Anterior cingulate cortex (tissue), 58 donors: Measurements from ENCODE around the gene SLC2A4RG.
"Not testable (repeated sequence)": the region's sequence is repeated elsewhere in the genome, so short reads cannot be mapped to it uniquely, and the experiment has no call there.

Experiments used
- DNase-seq, 58 donors: peaks; one replicate each; lab custom pipeline; 2025; lab: John Stamatoyannopoulos, UW

Gene SLC2A4RG

GRCh38 chr20:63771046-63771707, 31.6 kb downstream of the SLC2A4RG start:
- no peak for DNase-seq

GRCh38 chr20:63772781-63773518, 33.4 kb downstream of the SLC2A4RG start:
- DNase-seq: no peak

DNA sequence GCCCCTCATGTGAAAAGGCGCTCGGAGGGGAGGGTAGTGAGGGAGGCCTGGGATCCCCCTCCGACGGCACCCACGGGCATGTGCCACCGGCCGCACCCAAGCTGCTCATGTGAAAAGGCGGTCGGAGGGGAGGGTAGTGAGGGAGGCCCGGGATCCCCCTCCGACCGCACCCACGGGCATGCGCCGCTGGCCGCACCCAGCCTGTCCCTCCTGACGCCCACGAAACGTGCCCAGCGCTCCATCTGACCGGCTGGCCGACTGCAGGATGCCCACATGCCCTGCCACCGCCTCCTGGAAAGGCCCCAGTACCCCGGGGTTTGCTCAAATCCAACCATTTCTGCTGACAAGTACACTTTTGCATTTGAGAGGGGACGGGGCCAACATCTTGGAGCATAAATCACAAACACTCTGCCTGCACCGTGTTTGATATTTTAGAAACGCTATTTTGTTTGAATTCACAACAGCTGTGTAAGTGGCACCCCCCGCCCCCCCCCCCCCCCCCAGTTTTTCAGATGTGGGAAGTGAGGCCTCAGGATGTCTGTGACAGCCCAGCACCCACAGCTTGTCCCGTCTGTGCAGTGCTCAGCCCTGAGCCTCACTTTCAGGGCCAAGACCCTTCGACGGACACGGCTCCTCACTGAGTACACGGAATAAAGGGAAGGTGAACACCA, 34.1 kb downstream of the SLC2A4RG start:
- no peak for DNase-seq

GRCh38 chr20:63774306-63774705, 34.7 kb downstream of the SLC2A4RG start:
- peak in 1 of 58 donors; percentile 12 for DNase-seq

GRCh38 chr20:63775096-63775978, 35.8 kb downstream of the SLC2A4RG start:
- peak in 36 of 58 donors; percentile 8 to 79 (median 35) for DNase-seq

GRCh38 chr20:63776875-63777274, 37.3 kb downstream of the SLC2A4RG start:
- DNase-seq: not testable (repeated sequence)

GRCh38 chr20:63777614-63778013, 38.0 kb downstream of the SLC2A4RG start:
- no peak for DNase-seq

DNA sequence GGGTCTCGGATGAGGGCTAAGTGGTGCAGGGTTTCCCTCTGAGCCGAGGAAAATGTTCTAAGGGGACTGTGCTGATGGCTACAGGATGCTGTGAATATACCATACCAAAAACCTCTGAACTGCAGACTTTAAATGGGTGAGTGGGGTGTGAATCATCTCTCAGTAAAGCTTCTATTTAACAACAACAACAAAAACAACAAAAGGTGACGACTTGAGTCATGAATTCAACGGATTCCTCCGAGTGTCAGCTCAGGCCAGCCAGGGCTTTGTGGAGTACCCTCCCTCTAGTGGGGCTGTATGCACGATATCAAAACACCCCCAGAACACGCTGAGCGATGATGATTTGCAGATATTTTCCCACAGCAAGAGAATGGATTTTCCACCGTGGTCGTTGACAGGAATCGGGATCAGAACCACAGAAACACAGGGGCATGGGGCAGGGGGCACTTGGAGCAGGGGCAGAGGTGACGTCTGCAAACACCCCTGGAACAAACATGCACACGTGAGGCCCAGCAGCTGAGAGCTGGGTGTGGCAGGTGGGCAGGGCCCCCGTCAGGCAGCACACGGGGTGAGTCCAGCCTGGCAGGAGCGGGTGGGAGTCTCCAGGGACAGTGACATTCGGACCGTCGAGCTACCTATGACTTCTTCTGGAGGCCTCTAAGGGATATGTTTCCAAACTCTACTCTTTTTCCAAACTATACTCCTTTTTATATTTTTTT, 38.6 kb downstream of the SLC2A4RG start:
- no peak for DNase-seq

GRCh38 chr20:63778857-63779256, 39.3 kb downstream of the SLC2A4RG start:
- DNase-seq: no peak

DNA sequence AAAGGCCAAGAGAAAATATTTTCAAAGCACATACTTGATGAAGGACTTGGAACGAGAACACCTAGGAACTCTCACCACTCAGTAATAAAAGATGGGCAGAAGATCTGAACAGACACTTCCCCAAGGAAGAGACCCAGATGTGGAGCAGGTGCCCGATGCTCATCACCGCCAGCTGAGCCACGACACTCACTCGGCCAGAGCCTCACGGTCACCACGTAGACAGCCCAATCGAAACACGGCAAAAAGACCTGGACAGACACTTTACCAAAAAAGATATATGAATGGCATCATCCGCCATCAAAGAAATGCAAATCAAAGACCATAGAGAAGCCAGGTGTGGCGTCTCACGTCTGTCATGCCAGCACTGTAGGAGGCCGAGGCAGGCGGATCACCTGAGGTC, 41.6 kb downstream of the SLC2A4RG start:
- DNase-seq: no peak

DNA sequence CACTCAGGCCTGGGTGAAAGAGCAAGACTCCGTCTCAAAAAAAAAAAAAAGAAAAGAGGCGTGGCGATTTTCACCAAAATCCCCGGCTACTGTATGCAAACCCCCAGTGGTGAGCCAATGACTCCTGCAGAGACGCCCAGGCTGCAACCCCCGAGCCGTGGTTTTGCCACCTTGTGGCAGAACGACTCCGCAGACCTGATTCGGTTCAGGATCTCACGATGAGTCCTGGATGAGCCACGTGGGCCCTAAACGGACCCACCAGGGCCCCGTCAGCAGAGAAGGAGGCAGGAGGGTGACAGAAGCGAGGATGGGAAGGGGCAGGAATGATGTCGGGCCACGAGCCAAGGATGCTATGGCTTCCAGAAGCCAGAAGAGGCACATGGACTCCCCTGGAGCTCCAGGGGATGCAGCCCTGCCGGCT, 42.5 kb downstream of the SLC2A4RG start:
- no peak for DNase-seq

DNA sequence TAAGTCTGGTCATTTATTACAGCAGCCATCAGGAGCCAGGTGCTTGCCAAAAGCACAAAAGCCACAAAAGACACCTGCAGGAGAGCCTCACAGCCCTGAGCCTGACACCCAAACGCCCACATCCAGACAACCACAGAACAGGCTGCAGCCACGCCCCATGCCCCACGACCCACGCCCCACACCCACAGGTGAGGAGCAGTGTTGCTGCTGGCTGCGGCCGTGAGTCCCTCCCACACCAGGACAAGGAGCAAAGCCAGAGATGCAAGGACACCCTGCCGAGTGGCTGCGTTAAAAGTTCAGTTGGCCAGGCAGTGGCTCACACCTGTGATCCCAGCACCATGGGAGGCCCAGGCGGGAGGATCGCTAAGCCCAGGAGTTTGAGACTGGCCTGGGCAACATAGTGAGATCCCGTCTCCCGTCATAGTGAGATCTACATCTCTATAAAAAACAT, 43.0 kb downstream of the SLC2A4RG start:
- DNase-seq: no peak

- DNase-seq: no peak
Measured at GRCh38 chr20:63783970-63784369, 44.4 kb downstream of the SLC2A4RG start.

DNA sequence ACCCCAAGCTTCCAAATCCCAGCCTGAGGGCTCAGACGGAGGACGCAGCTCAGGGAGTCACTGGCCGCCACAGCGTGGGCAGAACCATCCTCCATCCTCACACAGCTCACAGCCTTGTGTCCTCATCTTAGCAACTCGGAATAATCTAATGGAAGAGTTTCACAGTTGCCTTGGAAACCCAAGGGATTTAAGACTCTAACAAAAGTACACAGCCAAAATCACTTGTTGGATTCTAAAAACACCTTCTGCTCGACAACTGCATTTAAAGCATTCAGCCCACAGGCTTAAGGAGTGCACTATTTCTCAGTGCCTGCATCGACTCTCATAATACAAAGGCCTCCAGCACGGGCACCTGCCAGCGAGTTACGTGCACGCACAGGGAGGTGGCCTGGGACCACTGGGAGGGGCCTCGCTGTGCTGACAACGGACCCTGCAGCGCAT, 46.1 kb downstream of the SLC2A4RG start:
- DNase-seq: peak in 21 of 58 donors; percentile 5 to 70 (median 36)

- no peak for DNase-seq
Measured at GRCh38 chr20:63787302-63787701, 47.7 kb downstream of the SLC2A4RG start.

DNA sequence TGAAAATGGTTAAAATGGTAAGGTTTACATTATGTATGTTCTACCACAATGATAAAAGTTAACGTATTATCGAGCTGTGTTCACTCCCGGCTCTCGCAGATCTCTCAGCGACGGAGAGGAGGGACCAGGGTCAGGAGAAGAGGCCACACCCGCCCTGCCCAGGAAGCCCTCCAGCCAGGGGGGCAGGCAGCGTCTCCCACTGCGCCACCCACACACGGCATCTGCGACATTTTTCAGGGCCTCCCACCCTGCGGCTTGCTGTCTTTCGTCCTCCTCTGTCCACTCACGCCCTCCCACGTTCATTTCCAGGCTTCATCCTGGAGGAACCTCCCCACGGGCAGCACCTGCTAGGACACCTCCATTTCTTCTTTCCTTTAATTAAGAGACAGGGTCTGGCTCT, 48.2 kb downstream of the SLC2A4RG start:
- no peak for DNase-seq

DNA sequence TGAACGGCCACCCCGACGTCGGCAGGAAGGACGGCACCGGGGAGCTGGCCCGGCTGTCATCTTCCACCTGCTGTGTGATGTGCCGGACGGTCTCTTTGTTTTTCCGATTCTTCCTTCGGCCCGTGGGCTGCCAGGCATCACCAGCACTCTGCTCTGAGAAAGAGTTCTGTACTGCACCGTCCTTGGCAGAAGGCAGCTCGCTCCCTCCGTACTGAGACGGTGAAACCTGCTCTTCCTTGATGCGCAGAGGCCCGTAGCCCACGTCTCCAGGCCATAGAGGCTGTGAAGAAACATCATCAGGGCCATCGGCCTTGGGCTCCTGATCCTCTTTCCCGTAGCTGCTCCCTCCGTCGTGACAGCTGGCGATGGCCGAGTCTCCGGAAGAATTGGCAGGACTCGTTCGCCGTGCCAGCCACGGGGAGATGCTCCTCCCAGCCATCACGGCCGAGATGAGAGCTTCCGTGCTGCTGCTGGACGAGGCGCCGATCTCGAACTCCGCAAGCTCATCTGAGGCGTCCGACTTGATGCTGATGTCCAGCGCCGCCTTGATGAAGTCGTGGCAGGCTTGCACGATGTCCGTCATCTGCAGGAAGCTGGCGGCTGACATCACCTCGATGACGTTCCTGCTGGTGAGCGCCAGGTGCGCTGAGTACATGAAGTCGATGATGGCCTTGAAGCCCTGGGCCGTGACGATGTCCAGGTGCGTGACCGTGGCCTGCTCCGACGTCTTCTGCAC, 50.4 kb downstream of the SLC2A4RG start:
- no peak for DNase-seq

DNA sequence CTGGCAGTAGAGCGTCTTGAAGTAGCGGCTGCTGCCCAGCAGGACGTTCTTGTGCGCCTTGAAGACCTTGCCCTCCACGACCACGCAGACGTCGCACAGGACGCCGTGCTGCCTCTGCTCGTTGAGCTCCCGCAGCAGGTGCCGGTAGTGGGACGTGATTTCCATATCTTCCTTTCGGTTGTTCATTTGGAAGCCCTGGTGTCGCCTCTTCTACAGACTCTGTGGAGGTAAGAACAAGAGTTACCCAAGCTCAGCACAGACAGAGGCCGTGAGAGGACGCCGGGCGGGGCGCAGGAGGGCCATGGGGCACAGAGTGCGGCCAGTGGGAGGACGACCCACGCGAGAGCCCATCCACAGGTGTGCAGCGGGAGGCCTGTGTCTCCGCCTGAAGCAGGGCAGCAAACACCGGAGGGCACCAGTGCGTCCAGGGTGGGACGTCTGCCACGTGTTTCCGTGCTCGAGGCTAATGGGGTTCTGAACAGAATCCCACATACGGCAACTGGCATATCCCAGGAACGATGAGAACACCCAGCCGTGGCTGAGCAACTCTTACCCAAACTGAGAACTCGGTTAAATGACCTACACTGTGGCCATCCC, 51.1 kb downstream of the SLC2A4RG start:
- no peak for DNase-seq
